Activated B cell treated with CpG ODN at 0.5 μM for 24 hours (primary cell): Measurements from ENCODE around the gene FKBP11. TPM values are rescaled to one million over a fixed set of nuclear protein-coding genes. Genes with fewer than 3 reads are reported as not detected.
"Not testable (repeated sequence)": the region's sequence is repeated elsewhere in the genome, so short reads cannot be mapped to it uniquely, and the experiment has no call there.

Source experiments
- ATAC-seq: fragments of 200-7000 bp; cut with Tn5 transposase; one replicate; pipeline ENCODE4 v1.10.0; 2021; ENCODE audit warnings: low read depth, mild to moderate bottlenecking, moderate library complexity
- CTCF ChIA-PET: fragments of 350-600 bp; sonication (Branson Sonifier 250); formaldehyde crosslinking; loops from one replicate; lab custom pipeline; 2021; ENCODE audit warnings: antibody characterized with exemption; lab: Charles Lee
- POLR2A ChIA-PET: fragments of 350-600 bp; sonication (Branson Sonifier 250); formaldehyde crosslinking; loops from one replicate; lab custom pipeline; 2021; ENCODE audit warnings: antibody characterized with exemption; lab: Charles Lee
- DNase-seq: peaks from one replicate; pipeline ENCODE4 v3.0.0; 2022
- H3K27ac Mint-ChIP-seq: one replicate; pipeline ENCODE4 v1.8.0; 2020; ENCODE audit warnings: mixed read lengths
- H3K27me3 Mint-ChIP-seq: one replicate; pipeline ENCODE4 v1.8.0; 2021; ENCODE audit warnings: mixed read lengths
- H3K36me3 Mint-ChIP-seq: one replicate; pipeline ENCODE4 v1.8.0; 2021; ENCODE audit warnings: low read depth, mixed read lengths
- H3K4me1 Mint-ChIP-seq: one replicate; pipeline ENCODE4 v1.8.0; 2021; ENCODE audit warnings: mixed read lengths
- H3K4me3 Mint-ChIP-seq: one replicate; pipeline ENCODE4 v1.8.0; 2020; ENCODE audit warnings: mild to moderate bottlenecking, mixed read lengths
- H3K9me3 Mint-ChIP-seq: one replicate; pipeline ENCODE4 v1.8.0; 2020; ENCODE audit warnings: mixed read lengths
- intact Hi-C: fragments of 100-400 bp; cut with micrococcal nuclease; formaldehyde crosslinking; loops from one replicate; pipeline ENCODE4 v1.15.1; 2024
- total RNA-seq: library from RNA; stranded (reverse); gene quantifications from 2 replicates; pipeline ENCODE4 v1.2.3, GENCODE V29; 2022
- TF ChIP-seq, protein P1 (sequence below): fragments of 200-600 bp; IDR thresholded peaks from one replicate; pipeline ENCODE4 v1.8.0; 2022; ENCODE audit warnings: antibody characterized with exemption, mild to moderate bottlenecking

FKBP11 gene
- total RNA-seq, 1 donor from 2014 or later: 22.9 TPM

DNA sequence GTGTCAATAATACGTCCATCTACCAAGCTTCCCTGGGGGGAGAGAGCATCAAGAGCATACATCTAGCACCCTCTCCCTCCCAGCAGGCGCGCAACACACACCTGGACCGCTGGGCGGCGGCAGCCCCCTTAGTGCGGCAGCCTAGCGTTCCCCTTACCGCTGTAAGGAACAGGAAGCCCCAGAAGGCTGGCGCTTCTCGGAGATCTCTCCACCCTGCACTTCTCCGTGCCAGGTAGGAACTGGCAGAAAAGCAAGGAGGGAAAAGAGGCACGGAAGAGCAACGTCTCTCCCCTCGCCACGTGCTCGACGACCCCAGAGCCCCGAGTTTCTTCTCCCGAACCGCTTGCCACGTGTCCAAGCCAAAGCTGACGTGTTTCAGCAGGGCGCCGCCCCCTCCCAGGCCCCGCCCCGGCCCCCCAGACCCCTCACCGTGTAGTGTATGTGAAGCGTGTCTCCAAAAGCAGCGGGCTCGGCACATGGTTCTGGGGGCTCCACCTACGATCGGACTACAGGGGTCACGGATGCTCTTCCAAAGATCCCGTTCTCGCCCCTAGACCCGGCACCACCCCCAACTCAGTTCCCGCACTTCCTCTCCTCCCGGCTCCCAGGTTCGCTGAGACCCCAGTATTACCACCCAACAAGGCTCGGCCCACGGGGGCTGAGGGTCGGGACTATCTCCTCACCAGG, 532 bp downstream of the FKBP11 start:
- H3K27me3 Mint-ChIP-seq: no peaks in the 10 kb centered on the region
- H3K9me3 Mint-ChIP-seq: no peaks in the 10 kb centered on the region
- ATAC-seq: peak; percentile 83
- ChIA-PET POLR2A (interaction anchor here (0.6 to 3.2 kb wide), 16 partner anchors 10 to 698 kb away, joined by 3 to 14 read pairs (median 5); partner anchors contain the start of genes ARF3, DDX23, PRPF40B and RHEBL1), CTCF (interaction anchor here (0.6 to 10.6 kb wide), 16 partner anchors 9 to 173 kb away, joined by 3 to 74 read pairs (median 7); partner anchors contain the start of genes ARF3 and WNT1)
- DNase-seq: peak; percentile 69
- TF ChIP-seq, protein P1, sequence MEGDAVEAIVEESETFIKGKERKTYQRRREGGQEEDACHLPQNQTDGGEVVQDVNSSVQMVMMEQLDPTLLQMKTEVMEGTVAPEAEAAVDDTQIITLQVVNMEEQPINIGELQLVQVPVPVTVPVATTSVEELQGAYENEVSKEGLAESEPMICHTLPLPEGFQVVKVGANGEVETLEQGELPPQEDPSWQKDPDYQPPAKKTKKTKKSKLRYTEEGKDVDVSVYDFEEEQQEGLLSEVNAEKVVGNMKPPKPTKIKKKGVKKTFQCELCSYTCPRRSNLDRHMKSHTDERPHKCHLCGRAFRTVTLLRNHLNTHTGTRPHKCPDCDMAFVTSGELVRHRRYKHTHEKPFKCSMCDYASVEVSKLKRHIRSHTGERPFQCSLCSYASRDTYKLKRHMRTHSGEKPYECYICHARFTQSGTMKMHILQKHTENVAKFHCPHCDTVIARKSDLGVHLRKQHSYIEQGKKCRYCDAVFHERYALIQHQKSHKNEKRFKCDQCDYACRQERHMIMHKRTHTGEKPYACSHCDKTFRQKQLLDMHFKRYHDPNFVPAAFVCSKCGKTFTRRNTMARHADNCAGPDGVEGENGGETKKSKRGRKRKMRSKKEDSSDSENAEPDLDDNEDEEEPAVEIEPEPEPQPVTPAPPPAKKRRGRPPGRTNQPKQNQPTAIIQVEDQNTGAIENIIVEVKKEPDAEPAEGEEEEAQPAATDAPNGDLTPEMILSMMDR: peak; percentile 42
- H3K4me1 Mint-ChIP-seq: peaks cover 27% of the 10 kb centered on the region
- intact Hi-C loops: loop anchor here (1.0 to 10.0 kb wide), 11 partner anchors 12 to 310 kb away; partner anchors contain the start of genes ARF3, KMT2D, PRKAG1 and RND1
- H3K4me3 Mint-ChIP-seq: peak overlapping the region; percentile 97
- peaks cover 37% of the 10 kb centered on the region for H3K36me3 Mint-ChIP-seq
- H3K27ac Mint-ChIP-seq: peak overlapping the region; percentile 94

DNA sequence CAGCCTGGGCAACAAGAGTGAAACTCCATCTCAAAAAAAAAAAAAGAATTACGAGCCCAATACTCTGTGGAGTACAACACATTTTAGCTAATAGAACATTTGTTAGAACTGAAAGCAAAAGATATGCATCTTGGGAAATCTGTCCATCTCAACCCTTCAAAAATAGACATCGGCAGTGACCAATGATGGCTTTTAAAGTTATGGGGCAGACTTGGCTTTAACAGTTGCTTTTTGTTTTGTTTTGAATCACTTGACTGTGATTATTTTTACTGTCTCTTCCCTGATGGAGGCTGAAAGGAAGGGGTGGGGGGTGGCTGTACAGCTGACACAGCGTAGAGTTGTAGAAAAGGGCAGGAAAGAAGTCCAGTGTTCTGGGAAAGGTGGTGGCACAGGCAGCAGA, 2.2 kb downstream of the FKBP11 start:
- Mint-ChIP-seq H3K9me3 (no peaks in the 10 kb centered on the region), H3K27ac (no peak overlapping the region), H3K27me3 (no peaks in the 10 kb centered on the region), H3K4me1 (peaks cover 34% of the 10 kb centered on the region), H3K4me3 (peak overlapping the region; percentile 11), H3K36me3 (peaks cover 32% of the 10 kb centered on the region)
- DNase-seq (no peak), ATAC-seq (no peak)
- TF ChIP-seq, protein P1: no peak
- intact Hi-C loops: loop anchor here (10.0 kb wide), 1 partner anchor 312 kb away; no protein-coding TSS in a partner anchor
- ChIA-PET CTCF (interaction anchor here (1.4 to 10.6 kb wide), 4 partner anchors 56 to 73 kb away, joined by 5 to 74 read pairs (median 24); partner anchors contain the start of gene WNT1), POLR2A (interaction anchor here (3.2 kb wide), 1 partner anchor 34 kb away, joined by 14 read pairs; the partner anchor contains the start of gene ARF3)

DNA sequence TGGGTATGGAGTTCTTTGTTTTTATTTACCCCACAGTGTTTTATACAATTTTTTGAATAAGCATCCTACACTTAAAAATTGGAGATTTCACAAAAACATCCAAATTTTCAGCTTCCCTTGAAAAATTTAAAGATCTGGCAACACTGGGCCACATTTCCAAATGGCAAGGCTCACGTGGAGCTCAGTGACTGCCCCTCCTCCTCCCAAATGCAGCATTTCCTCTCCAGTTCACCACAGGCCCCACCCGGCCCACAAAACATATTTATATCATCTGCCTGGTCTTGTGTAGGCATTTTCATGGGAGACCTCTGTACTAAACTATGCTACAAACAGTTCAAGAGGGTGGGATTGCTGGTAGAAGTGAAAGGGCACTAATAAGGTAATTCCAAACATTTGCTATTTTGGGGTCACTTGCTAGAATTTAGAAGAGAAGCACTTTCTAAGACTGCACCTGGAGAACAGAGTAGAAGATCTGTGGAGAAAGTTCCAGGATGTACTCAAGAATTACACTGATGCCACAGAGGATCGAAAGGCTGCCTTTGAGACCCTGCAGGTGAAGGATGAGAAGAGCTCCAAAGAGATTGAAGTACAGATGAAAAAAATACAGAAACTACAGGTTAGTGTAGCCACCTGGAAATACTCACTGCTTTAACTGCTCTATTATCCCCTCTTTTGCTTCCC, 7.3 kb downstream of the FKBP11 start:
- intact Hi-C loops: no loop called here
- ATAC-seq (no peak), DNase-seq (no peak)
- ChIA-PET CTCF (interaction anchor here (0.6 kb wide), 1 partner anchor 29 kb away, joined by 3 read pairs; no protein-coding TSS in a partner anchor), POLR2A (no interaction called here)
- peak overlapping the region; percentile 16 for H3K27ac Mint-ChIP-seq
- H3K27me3 Mint-ChIP-seq: no peaks in the 10 kb centered on the region
- TF ChIP-seq, protein P1: no peak
- peaks cover 17% of the 10 kb centered on the region for H3K36me3 Mint-ChIP-seq
- H3K4me3 Mint-ChIP-seq: peak overlapping the region; percentile 15
- H3K4me1 Mint-ChIP-seq: peaks cover 21% of the 10 kb centered on the region
- no peaks in the 10 kb centered on the region for H3K9me3 Mint-ChIP-seq

DNA sequence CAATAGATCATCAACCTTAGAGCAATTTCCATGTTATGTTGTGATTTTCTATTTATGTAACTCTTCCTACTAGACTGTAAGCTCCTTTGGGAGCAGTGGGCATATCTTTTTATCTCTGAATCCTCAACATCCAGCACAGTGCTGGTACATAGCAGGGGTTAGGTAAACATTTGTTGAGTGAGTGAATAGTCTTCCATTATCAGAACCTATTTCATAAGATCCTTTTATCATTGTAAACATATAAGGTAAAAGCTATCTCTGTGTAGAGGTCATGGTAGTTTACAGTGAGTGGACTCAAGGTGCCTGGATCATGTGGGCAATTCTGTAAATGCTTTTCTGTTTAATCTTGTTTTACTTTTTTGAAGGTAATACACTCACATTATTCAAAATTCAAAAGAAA, 15.1 kb downstream of the FKBP11 start:
- TF ChIP-seq, protein P1: no peak
- CTCF ChIA-PET: interaction anchor here (2.0 kb wide), 1 partner anchor 57 kb away, joined by 5 read pairs; no protein-coding TSS in a partner anchor

DNA sequence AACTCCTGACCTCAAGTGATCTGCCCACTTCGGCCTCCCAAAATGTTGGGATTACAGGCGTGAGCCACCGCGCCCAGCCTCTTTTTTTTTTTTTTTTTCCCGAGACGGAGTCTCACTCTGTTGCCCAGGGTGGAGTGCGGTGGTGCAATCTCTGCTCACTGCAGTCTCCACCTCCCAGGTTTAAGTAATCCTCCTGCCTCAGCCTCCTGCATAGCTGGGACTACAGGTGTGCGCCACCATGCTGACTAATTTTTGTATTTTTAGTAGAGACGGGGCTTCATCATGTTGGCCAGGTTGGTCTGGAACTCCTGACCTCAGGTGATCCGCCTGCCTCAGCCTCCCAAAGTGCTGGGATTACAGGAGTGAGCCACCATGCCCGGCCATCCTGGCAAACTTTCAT, 15.6 kb downstream of the FKBP11 start:
- CTCF ChIA-PET: interaction anchor here (2.0 kb wide), 1 partner anchor 56 kb away, joined by 5 read pairs; no protein-coding TSS in a partner anchor
- H3K27ac Mint-ChIP-seq, intact Hi-C loops, H3K4me3 Mint-ChIP-seq, ATAC-seq, H3K36me3 Mint-ChIP-seq, DNase-seq, H3K4me1 Mint-ChIP-seq, H3K27me3 Mint-ChIP-seq, H3K9me3 Mint-ChIP-seq: not testable (repeated sequence)
- POLR2A ChIA-PET: interaction anchor here (0.7 kb wide), 1 partner anchor 20 kb away, joined by 6 read pairs; no protein-coding TSS in a partner anchor

More for the DNA sequence above, 15.1 kb downstream of the FKBP11 start:
- no peak for ATAC-seq
- DNase-seq: no peak
- H3K4me3 Mint-ChIP-seq: no peak overlapping the region
- peaks cover 4% of the 10 kb centered on the region for H3K27me3 Mint-ChIP-seq
- POLR2A ChIA-PET: no interaction called here
- H3K36me3 Mint-ChIP-seq: no peaks in the 10 kb centered on the region
- no peak overlapping the region for H3K27ac Mint-ChIP-seq
- no peaks in the 10 kb centered on the region for H3K9me3 Mint-ChIP-seq
- intact Hi-C loops: no loop called here
- no peaks in the 10 kb centered on the region for H3K4me1 Mint-ChIP-seq
